GM19023 (cell line): ENCODE data around the gene CEP63.

Experiments
- ATAC-seq: cut with Tn5 transposase; IDR thresholded peaks from one replicate; pipeline ENCODE4 v1.9.1; 2021; ENCODE audit warnings: mild to moderate bottlenecking, moderate library complexity; ENCODE audit not compliant: unreplicated experiment

CEP63 gene

GRCh38 chr3:134485718-134486576, at the start of gene CEP63, which contains the start of gene ANAPC13:
CEP63 (plus strand) TSS chr3:134486057; CDS start chr3:134495321, 9,264 bp downstream.
ANAPC13 (minus strand) TSS chr3:134485985; CDS start chr3:134482904, 3,081 bp downstream.
- peak; percentile 83 for ATAC-seq

DNA sequence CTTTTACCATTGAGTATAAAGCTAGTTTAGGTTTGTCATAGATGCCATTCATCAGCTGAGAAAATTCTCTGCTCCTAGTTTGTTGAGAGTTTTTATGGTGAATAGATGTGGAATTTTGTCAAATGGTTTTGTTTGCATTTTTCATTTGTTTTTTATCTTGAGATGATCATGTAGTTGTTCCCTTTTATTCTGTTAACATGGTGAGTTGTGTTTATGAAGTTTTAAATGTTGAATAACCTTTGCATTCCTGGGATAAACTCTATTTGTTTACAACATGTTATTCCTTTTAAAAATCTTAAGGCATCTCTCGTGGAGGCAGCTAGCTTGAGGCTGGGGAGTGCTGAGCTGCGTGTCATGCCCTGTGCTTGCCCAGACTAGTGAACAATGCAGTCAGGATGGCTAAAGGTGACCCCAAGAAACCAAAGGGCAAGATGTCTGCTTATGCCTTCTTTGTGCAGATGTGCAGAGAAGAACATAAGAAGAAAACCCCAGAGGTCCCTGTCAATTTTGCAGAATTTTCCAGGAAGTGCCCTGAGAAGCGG, 48.6 kb upstream of the CEP63 start:
- no peak for ATAC-seq

DNA sequence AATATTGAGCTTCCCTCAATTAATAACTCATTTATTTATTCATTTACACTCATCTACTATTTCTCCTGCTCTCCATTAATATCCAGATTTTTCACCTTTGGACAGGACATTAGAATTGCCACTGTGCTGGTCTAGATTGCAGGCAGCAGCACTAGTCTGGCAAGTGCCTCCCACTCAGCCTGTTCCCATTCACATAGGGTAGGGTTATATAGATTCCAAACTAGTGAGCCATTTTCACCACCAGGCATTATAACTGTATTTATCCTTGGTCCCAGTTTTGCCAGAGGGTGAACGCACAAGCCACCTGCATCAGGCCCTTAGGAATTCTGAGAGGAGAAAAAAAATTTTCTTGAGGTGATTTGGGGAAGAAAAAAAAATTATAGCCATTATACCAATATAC, 44.5 kb upstream of the CEP63 start:
- no peak for ATAC-seq

DNA sequence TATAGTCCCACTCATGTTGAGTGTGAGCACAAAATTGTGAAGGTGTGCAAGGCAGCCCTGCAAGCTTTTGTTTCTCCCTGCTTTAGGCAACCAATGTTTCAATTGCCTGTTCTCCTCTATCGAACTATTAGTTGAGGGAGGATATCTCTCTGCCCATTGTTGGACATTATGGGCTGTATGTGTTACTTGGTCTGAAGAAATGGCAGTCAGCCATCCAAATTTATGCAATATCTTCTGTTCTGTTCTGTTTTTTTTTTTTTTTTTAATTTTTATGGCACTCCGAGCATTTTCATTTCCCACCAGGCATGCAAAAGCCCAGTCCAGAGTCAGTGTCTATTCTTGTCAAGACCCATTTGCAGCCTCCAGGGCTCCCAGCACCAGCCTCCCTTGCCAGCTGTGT, 44.0 kb upstream of the CEP63 start:
- no peak for ATAC-seq

DNA sequence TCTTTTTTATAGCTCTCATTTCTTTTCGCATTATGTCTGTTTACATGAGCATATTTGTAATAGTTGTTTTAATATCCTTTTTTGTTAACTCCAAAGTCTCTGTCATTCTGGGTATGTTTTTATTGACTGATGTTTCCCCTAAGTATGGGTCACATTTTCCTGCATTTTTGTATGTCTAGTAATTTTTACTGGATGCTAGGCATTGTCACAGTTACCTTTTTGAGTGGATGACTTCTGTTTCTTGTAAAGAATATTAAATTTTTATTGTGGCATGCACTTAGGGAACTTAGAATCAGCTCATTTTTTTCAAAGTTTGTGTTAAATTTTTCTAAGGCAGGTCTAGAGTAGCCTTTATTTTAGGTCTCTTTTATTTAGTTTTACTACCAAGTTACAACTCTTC, 40.8 kb upstream of the CEP63 start:
- ATAC-seq = no peak

GRCh38 chr3:134445636-134446035, 40.2 kb upstream of the CEP63 start:
- no peak for ATAC-seq

- ATAC-seq = no peak
Measured at GRCh38 chr3:134446800-134447199, 39.1 kb upstream of the CEP63 start.

- ATAC-seq = no peak
Measured at GRCh38 chr3:134447351-134447750, 38.5 kb upstream of the CEP63 start.

DNA sequence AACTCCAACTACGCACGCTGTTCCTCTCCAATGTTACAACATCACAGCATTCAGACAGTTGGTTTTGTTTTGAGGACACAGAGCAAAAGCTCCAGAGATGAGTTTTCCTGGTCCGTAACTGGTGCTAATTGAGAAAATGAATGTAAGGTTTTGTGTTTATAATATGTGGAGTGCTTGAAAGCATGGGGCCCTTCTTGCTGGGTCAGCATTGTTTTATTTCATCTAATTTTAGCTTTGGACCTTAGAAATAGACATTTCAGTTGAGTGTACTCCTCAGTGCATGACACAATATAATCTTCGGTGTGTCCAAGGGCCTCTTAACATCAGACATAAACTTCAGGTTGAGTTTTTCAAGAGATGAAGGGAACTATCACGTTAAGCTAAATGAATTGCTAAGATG, 37.2 kb upstream of the CEP63 start:
- no peak for ATAC-seq

DNA sequence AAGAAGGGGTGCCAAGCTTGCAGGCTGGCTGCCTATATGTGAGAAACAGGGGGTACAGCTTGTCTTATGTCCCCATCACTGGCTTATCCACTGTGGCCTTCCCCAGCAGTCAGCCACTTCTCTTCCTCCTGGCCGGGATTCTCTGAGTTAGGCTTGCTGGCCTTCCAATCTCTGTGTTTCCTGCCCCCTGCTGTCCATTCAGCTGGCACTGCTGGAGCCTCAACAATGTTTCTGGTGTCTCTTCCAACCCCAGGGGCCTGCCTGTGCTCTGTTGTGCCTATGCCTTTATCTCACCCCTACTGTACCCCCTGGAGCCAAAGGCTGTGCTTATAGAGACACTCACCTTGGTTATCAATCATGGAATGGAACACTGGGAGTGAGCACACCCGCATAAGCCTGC, 36.6 kb upstream of the CEP63 start:
- ATAC-seq = no peak

DNA sequence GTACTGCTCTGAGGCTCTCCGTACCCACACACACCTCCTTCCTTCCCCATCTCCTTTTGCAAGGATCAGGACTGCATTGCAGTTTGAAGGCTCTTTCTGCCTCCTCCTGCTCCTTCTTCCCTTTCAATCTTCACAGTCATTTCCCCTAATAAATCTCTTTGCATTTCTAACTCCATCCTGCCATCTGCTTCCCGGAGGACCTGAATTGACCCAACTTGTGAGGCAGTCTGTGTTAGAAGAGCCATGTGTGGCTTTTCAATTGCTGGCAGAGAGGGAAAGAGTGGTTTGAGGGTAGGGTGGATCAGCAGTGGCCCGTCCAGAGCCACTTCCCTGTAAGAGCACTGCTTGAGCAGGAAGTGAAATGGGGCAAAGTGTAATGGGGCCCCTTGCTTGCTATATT, 35.9 kb upstream of the CEP63 start:
- ATAC-seq = no peak

DNA sequence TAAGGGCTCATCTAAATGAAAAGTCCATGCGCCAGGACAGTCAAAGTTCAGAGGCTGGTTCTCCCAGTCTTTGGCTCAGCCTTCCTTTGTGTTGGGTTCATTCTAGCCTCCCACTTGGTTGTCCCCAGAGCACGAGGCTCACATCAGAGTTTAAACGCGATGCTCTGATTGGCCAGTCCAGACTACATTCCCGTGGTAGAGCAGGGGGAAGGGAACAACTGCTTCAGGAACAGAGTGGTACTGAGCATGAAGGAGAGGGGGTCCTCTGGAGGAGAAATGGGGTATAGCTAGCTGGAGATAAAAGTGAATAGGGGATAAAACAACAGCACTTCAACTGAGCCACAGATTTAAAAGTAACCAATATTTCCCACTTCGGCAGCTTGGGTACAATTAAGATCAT, 32.2 kb upstream of the CEP63 start:
- no peak for ATAC-seq

GRCh38 chr3:134457376-134458074, 28.3 kb upstream of the CEP63 start:
- no peak for ATAC-seq

DNA sequence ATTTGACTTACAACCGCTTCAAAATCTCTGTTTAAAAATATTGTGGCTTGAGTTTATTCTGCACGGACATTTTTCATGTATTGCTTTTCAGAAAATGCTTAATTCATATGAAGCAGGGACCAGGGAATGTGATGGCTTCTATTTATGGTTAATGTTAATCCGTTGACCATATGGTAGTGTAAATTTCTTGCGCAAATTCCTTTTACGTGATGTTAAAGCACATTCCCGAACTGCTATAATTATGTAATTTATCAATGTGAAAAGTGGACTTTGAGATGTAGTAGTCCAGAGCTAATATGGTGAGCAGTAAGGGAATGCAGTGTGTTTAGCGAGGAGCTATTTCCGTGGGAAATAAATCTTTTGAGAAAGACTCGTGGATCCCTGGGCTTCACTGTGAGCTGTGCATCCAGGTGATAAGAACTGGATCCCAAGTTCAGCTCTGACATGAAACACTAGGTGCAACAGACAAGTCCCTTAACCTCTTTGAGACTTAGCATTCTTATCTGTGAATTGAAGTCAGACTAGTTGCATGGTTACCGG, 27.4 kb upstream of the CEP63 start:
- no peak for ATAC-seq

GRCh38 chr3:134459562-134459961, 26.3 kb upstream of the CEP63 start:
- no peak for ATAC-seq

DNA sequence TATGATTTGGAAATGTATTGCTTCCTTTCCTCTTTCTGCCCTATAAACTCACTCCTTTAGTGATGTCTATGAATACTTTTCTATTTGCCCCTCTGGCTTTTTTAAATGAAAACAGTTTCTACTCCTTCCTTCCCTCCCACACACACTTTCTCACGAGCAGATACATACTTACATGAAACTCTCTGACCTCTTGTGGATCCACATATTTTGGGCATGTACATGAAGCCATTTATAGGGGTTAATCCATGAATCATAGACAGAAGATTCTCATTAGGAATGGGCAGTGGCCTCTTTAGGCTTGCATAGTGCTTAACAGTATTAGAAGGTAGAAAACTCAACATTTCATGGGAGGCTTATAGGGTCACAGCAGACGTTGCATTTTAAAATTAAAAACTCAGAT, 24.9 kb upstream of the CEP63 start:
- ATAC-seq = no peak

DNA sequence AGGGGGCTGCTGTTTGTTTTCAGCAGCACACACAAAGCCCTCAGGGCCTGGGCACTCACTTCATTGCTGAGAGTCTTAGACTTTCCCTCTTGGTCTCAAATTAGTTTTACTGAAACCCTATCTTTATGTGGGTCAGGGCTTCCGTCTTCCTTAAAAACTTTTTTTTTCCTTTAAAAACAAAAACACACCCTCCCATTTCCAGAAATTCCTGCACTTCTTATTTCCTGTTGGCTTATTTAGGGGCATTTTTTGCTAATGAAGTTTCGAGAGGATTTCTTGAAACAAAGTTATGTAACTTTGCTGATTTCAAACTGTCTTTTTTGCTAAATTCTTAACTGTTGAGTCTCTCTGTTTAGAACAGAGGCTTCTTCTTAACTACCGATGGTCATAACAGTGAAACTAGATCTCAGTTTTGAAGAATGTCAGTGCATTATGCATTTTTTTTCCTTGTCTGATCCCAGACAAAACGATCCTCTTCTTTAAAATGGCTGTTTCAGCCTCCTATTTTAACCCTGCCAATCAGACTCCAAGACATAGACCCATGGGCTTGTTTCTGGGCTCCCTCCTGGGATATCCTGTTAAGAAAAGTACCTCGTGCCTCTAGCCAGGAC, 23.4 kb upstream of the CEP63 start:
- no peak for ATAC-seq

- ATAC-seq = no peak
Measured at GRCh38 chr3:134463676-134464063, 22.2 kb upstream of the CEP63 start.

GRCh38 chr3:134464064-134464688, 21.7 kb upstream of the CEP63 start:
- ATAC-seq = no peak

DNA sequence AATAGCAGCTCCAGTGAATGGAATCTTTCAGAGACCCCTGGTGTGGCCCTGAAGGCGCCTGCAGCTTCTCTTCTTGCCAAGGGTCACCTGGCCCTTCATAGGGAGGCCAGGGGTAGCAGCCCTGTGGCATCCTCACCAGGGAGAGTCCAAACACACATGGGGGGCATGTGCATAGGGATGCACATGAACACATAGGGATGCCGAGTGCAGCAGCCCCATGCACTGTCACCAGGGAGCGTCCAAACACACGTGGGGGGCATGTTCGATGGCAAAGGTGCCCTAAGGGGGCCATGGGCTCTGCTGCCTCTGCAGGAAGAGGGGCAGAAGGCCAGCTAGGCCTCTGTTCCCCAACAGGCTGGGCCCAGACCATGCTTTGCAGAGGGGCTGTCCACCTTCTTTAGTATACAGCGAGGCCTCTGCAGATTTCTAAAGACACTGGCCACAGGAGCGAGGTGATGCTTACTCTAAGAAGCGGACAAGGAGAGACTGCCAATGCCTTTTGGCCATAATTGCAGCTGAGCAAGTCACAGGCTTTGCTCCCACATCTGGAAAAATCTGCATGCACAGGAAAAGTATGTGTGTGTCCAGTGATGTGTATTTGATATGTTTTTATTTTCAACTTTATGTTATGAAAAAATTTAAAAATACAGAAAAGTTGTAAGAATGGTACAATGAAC, 21.0 kb upstream of the CEP63 start:
- no peak for ATAC-seq
